NCI-H2107 treated with DMSO at 0.1 percent for 48 hours (cell line): Measurements from ENCODE around the gene POFUT1.
"Not testable (repeated sequence)": the region's sequence is repeated elsewhere in the genome, so short reads cannot be mapped to it uniquely, and the experiment has no call there.

Experiments
- DNase-seq: peaks from one replicate; lab custom pipeline; 2025; ENCODE audit not compliant: unreplicated experiment; lab: John Stamatoyannopoulos, UW

Gene POFUT1

DNA sequence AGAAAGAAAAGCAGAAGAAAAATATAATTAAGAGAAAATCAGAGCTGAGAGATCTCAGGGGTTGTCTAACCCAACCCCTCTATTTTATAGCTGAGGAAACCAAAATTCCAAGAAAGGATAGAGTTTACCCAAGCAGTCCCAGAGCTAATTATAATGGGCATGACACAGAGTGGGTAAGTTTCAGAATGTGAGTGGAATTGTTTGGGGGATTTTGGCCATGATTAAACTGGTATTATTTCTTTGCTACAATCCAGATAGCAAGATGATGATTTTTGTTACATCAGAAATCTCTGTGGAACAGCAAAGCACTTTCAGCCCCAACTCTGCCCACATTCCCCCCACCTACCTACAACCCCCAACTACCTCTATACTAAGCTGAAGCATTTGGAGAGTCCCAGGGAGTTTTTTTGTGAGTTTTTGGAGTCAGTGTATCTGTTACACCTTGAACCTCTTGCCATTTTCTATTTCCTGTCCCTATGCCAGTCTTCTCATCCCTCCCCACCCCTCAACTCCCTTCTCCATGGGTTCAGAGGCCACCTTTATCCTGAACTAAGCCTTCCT is 24.7 kb downstream of the POFUT1 start:
- no peak for DNase-seq

DNA sequence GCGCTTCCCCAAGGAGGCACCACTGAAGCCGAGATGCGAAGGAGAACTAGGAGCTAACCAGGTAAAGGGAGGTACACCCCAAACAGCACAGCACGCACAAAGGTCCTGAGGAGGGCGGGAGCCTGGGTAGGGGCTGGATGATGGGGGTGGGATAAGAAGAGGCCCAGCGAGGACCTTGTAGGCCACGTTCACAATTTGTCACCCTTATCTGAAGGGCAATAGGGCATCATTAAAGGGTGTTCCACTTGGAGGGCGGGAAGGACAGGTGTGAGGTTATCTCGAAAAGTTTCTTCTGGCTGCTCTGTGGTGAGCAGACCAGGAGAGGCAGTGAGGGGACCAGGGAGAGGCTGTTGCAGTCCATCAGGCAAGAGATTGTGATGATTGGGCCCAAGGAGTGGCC is 25.6 kb downstream of the POFUT1 start:
- no peak for DNase-seq

DNA sequence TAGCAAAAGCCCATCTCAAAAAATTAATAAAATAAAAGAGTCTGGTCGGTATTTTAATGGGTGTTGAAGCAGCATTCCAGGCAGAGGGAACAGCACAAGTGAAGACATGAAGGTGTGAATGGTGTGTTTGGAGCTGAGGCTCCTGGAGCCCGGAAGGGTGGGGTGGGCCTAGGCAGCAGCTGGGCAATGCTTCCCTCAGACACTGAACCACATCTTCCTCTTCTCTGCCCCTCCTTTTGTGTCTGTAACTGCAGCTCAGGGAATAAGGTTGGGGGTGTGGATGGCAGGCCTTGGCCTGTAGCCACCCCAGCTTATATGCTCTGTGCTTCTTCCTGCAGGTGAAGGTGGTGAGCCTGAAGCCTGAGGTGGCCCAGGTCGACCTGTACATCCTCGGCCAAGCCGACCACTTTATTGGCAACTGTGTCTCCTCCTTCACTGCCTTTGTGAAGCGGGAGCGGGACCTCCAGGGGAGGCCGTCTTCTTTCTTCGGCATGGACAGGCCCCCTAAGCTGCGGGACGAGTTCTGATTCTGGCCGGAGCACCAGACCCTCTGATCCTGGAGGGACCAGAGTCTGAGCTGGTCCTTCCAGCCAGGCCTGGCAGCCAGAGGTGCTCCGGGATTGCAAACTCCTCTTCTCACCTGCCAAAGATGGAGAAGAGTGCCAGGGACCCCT is 26.6 kb downstream of the POFUT1 start:
- DNase-seq, result no peak

DNA sequence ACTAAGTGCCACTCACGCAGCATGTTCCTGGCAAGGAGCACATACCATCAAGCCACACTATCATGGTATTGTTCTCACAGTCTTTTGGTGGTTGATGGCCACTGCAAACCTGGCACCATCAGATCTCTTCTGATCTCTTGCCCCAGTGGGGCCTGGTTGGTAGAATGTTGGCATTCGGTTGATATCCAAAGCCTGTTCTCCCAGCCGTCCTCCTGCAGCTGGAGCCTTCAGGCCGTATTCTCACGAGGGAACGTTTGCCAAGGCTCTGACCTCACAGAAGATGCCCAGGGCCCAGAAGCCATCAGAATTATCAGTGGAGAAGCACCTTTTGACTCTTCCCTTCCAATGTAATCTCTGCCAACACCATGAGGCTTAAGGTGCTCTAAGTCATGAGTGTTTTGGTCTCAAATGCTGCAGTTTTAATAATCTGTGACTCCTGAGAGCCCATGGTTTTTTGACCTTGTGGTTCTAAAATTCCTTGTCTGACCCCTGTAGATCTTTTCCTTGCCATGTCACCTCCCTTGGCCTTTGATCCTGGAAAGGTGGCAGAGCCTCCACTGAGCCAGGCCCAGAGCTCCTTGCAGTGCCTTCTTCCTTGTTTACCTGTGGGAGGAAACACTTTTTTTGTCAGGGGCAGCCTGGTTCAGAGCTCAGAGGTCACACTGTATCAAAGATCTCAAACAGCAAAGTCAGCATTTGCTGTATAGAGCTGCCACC is 27.8 kb downstream of the POFUT1 start:
- DNase-seq, result no peak

DNA sequence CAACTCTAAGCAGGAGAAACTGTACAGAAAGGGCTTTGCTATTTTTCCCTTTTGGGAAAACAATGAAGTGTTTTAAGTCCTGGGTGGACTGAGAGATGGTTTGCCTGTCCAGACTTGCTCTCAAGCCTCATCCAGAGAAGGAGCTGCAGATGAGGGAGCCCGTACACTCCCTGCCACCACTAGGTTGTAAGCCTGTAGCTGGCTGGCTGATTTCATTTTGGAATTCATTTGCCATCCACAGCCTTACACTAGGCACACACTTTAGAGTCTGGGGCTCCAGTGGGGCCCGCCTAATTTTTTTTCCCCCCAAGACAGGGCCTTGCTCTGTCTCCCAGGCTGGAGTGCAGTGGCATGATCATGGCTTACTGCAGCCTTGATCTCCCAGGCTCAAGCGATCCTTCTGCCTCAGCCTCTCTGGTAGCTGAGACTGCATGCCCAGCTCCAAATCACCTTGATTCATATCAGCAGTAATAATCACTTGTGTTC is 28.4 kb downstream of the POFUT1 start:
- DNase-seq, result no peak

DNA sequence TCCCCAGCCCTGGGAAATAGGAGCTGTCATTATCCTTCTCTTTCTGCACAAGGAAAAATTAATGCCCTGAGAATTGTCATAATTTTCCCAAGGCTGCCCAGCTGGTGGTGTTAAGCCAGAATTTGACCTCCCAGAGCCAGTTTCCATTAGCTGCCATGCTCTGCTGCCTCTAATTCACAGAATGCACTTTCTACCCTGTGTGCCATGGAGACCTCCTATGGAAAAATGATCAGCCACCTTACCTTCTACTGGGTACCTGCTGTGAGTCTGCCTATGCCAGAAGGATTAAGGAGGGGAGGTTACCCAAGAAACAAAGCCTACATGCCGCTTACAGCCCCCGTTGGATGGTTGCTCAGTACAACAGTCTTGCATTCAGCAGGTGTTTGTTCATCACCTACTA is 29.1 kb downstream of the POFUT1 start:
- no peak for DNase-seq

DNA sequence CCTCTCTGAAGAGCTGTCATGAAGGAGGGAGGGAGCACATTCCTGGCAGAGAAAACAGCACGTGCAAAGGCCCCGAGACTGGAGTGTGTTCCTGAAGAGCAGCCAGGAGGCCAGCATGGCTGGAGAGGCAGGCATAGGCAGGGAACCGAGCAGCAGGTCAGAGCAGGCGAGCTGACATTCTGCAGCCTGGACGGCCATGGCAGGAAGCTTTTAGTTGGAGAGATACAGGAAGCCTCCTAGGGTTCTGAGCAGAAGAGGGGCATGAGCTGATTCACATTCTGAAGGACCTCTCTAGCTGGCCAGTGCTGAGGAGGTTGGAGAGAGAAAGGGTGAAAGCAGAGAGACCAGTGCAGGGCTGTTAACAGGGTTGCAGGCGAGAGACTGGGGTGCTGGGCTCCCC is 29.7 kb downstream of the POFUT1 start:
- DNase-seq, result no peak

DNA sequence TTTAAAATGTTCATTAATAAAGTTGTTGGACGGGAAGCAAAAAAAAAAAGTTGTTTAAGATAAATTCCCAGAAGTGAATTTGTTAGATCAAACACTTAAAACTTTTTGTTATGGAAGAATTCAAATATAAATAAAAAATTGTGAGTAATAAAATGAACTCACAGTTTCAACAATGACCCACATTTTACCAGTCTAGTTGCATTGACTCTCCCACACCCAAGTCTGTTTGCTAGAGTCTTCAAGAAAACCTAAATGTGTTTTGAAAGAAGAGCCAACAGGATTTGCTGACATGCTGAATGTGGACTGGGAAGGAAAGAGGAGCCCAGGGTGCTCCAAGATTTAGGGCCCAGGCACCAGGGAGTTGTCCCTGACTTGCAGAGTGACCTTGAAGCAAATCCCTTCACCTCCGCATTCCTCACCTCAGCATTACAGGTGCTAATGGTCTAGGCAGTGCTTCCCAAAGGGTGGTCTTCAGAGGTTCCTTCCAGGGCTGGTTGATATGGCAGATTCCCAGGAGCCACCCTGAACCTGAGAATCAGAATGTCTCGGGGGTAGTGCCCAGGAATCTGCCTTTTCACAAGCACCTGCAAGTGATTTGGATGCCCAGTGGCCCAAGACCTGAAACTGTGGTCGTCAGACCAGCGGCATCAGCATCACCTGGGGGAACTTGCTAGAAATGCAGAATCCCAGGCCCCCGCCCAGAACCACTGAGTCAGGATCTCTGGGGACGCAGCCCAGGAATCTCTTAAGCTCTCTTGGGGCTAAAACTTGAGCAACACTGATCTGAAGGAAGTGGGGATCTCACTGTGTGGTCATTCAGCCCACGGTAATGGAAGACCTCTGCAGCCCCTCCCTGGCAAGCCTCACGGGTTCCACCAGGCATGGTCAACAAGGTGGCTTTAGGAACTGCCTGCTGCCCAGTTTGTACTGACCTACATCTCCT is 31.1 kb downstream of the POFUT1 start:
- no peak for DNase-seq

DNA sequence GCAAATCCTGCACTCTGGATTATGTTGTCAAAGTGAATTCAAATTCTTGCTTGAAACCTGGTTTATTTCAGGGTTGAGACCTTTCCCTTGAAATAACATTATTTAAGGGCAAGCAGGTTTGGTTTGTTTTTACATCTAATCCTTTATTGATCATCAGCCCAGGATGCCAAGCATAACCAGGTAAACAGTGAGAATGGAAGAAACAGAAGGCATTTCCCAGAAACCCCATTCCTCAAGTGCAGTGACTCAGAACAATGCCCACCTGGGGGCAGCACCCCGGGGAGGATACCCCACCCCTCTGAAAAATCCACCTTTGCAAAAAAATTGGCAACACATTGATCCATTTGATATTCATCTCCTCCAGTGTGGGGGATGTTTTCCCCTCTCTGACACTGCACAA is 32.5 kb downstream of the POFUT1 start:
- no peak for DNase-seq

DNA sequence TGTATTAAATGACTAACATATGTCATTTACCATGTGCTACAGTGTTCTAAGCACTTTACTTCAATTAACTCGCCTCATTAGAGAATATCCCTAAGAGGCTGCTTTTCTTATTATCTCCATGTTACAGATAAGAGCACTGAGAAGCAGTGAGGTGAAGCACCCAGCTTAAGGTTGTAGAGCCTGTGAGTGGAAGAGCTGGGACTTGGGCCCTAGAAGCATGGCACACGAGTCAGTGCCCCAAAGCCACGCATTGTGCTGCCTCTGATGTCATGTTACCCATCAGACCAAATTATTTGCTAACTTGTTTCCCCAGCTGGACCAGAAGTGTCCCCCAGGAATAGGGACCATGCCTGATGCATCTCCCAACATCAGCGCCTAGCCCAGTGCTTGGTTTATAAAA is 34.1 kb downstream of the POFUT1 start:
- DNase-seq, result no peak

DNA sequence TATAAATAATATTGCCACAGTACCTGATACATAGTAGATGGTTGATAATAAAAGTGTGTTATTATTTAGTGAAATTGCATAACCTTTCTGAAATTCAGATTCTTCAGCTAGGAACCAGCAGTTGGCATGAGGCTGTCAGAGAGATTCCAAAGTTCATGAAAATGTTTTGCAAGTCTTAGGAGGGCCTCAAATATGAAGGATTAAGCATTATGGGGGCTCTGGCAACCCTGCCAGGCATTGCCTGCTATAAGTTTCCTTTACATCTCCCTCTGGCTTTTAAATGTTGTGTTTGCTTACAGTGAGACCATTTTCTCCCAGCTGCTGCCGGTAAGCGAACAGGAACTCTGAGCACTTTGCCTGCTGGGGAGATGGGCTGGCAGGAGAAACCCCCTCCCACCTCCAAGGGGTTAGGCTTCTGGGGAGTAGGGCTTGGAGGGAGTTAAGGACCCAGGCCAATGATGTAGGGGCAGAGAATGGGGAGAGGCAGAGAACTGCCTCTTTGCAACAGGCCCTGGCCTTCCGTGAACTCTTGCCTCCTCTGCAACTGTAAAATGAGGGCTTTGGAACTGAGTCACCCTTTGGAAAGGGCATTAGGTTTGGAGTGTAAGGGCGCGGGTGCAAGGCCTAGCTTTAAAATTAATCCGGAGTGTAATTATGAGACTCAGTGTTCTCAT is 36.6 kb downstream of the POFUT1 start:
- no peak for DNase-seq

DNA sequence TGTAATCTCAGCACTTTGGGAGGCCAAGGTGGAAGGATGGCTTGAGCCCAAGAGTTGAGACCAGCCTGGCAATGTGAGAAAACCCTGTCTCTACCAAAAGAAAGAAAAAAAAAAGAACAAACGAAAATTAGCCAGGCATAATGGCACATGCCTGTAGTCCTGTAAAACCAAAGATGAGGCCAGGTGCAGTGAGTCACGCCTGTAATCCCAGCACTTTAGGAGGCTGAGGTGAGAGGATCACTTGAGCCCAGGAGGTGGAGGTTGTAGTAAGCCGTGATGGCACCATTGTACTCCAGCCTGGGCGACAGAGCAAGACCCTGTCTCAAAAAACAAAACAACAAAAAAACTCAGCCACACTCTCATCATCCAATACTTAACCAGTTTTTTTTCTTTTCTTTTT is 37.3 kb downstream of the POFUT1 start:
- DNase-seq, result no peak

DNA sequence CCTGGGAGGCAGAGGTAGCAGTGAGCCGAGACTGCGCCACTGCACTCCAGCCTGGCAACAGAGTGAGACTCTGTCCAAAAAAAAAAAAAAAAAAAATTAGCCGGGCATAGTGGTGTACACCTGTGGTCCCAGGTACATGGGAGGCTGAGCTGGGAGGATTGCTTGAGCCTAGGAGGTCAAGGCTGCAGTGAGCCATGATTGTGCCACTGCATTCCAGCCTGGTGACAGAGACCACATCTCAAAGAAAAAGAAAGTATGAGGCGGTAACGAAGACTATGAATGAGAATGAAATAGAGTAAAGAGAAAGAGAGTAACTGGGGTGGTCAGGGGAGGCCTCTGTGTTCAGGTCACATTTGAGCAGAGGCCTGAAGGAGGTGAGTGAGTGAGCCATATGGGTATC is 38.5 kb downstream of the POFUT1 start:
- DNase-seq, result not testable (repeated sequence)

DNA sequence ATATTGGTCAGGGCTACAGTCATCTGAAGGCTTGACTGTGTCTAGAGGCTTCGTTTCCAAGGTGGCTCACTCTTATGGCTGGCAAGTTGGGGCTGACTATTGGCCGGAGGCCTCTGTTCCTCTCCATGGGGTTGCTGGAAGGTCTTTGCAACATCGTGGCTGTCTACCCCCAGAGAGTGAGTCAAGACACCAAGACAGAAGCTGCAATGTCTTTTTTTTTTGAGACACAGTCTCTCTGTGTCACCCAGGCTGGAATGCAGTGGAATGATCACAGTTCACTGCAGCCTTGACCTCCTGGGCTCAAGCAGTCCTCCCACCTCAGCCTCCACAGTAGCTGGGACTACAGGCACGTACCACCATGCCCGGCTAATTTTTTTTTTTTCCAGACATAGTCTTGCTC is 40.4 kb downstream of the POFUT1 start:
- no peak for DNase-seq

DNA sequence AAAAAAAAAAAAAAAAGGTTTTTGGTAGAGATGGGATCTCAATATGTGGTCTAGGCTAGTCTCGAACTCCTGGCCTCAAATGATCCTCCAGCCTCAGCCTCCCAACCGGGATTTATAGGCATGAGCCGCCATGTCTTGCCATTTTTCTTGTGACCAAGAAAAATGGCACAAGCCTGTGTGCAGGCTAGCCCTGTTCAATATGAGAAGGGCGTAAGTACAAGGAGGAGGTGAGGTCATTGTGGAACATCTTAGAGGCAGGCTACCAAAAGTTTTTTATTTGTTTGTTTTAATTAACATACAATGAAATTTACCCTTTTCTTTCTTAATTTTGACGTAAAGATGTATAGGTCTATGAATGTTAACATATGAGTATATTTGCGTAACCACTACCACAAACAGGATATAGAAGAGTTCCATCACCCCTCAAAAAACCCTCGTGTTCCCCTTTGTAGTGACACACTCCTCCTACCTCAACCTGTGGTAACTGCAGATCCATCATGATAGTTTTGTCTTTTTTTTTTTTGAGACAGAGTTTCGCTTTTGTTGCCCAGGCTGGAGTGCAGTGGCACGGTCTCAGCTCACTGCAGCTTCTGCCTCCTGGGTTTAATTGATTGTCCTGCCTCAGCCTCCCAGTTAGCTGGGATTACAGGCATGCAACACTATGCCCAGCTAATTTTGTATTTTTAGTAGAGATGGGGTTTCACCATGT is 41.5 kb downstream of the POFUT1 start:
- no peak for DNase-seq

DNA sequence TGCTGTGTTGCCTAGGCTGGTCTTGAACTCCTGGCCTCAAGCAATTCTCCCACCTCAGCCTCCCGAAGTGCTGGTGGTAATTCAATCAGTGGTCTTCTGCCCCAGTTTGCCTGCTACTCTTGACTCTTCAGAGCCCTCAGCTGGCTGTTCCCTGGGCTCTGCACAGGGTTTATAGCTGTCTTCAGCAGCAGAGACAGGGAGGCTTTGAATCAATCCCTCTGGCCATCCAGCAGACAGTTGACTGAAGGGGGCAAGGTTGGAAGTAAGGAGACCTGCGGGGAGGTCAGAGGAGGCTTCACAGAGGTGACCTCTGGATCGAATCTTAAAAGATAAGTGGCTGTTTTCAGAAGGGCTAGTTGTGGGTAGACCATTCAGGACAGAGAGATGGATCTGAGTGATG is 43.8 kb downstream of the POFUT1 start:
- no peak for DNase-seq

DNA sequence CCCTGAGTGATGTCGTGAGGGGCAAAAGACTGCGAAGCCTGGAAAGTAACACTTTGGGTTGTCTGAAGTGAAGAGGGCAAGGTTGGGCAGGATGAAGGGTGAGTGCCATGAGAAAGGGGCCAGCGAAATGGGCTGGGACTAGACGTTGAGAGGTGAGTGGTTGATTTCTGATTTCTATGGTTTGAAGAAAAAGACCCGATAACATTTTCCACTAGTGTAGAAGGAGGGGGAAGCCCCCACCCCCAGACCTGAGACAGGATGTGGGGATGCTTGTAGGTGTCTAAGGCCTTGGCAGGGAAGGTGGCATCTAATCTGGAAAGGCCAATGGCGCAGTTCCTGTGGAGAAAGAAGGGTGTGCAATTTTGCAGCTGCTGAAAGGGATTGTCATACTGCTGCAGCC is 44.5 kb downstream of the POFUT1 start:
- no peak for DNase-seq

DNA sequence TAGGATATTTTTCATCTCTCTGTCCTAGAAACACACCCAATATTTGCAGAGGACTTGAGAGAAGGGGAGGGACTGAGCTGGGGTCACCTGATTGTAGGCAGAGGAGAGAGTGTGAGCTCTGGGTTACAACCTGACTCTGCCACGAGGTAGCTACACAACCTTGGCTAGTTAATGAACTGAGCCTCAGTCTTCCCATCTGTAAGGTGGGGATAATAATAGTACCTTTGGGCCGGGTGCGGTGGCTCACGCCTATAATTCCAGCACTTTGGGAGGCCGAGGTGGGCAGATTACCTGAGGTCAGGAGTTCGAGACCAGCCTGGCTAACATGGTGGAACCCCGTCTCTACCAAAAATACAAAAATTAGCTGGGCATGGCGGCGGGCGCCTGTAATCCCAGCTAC is 53.3 kb downstream of the POFUT1 start:
- DNase-seq, result not testable (repeated sequence)

DNA sequence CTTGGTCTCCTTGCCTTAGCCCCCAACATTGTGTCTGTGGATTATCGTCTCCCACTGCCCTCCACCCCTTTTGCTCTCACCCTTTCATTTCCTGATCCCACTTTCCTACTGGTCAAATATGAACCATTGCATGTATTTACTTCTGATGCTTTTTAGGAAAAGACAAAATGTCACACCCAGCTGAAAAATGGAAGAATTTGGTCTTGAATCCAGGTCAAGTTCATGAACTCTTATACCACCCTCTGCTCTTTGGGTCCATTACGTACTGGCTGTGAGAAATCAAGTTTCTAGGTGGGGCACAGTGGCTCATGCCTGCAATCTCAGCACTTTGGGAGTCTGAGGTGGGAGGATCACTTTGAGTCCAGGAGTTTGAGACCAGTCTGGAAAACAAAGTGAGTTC is 54.0 kb downstream of the POFUT1 start:
- no peak for DNase-seq

DNA sequence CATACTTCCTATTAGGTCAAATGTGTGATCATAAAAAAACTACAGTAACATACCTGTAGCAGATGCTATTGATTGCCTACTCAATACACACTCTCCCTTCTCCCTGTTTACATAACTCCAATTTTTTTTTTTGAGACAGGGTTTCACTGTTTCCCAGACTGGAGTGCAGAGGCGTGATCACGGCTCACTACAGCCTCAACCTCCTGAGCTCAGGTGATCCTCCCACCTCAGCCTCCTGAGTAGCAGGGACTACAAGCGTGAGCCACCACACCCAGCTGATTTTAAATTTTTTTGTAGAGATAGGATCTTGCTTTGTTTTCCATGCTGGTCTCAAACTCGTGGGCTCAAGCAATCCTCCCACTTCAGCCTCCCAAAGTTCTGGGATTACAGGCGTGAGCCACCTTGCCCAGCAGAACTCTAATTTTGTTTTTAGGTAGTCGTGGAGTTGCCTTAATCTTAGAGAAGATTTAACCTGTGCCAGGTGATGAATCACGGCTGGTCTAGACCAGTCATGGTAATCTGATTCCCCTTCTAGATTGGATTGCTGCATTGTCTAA is 55.8 kb downstream of the POFUT1 start:
- DNase-seq, result no peak
